Neural crest cell (in vitro differentiated cells): ENCODE results near the gene MPHOSPH10. TPM values are rescaled to one million over a fixed set of nuclear protein-coding genes. Genes with fewer than 3 reads are reported as not detected.
"Not testable (repeated sequence)": the region's sequence is repeated elsewhere in the genome, so short reads cannot be mapped to it uniquely, and the experiment has no call there.

Experiments used
- DNase-seq: peaks from one replicate; pipeline ENCODE4 v3.0.0; 2021; ENCODE audit warnings: low read depth, mixed read lengths, low spot score
- H3K27ac Mint-ChIP-seq: one replicate; pipeline ENCODE4 v1.8.0; 2021; ENCODE audit warnings: mild to moderate bottlenecking, mixed read lengths; ENCODE audit not compliant: unreplicated experiment
- H3K27me3 Mint-ChIP-seq: 2 replicates; pipeline ENCODE4 v1.8.0; 2021; ENCODE audit warnings: low read depth, mild to moderate bottlenecking, mixed read lengths
- H3K36me3 Mint-ChIP-seq: 2 replicates; pipeline ENCODE4 v1.8.0; 2021; ENCODE audit warnings: low read depth, mild to moderate bottlenecking, mixed read lengths
- H3K4me1 Mint-ChIP-seq: 2 replicates; pipeline ENCODE4 v1.8.0; 2021; ENCODE audit warnings: mixed read lengths
- H3K4me3 Mint-ChIP-seq: one replicate; pipeline ENCODE4 v1.8.0; 2021; ENCODE audit warnings: mild to moderate bottlenecking, mixed read lengths
- H3K9me3 Mint-ChIP-seq: 2 replicates; pipeline ENCODE4 v1.8.0; 2021; ENCODE audit warnings: mixed read lengths
- long read RNA-seq: library from polyadenylated mRNA; unstranded; transcript quantifications from one replicate; pipeline ENCODE4 v2.0.0, GENCODE V29; 2020
- total RNA-seq: library from RNA; stranded (reverse); gene quantifications from 2 replicates; pipeline ENCODE4 v1.2.1, GENCODE V29; 2021
- TF ChIP-seq, protein P1 (sequence below): fragments of 200-600 bp; sonication (generic); conservative IDR thresholded peaks from 2 replicates; pipeline ENCODE4 v1.5.0; 2021; ENCODE audit warnings: antibody characterized with exemption, mild to moderate bottlenecking

The MPHOSPH10 gene, protein sequence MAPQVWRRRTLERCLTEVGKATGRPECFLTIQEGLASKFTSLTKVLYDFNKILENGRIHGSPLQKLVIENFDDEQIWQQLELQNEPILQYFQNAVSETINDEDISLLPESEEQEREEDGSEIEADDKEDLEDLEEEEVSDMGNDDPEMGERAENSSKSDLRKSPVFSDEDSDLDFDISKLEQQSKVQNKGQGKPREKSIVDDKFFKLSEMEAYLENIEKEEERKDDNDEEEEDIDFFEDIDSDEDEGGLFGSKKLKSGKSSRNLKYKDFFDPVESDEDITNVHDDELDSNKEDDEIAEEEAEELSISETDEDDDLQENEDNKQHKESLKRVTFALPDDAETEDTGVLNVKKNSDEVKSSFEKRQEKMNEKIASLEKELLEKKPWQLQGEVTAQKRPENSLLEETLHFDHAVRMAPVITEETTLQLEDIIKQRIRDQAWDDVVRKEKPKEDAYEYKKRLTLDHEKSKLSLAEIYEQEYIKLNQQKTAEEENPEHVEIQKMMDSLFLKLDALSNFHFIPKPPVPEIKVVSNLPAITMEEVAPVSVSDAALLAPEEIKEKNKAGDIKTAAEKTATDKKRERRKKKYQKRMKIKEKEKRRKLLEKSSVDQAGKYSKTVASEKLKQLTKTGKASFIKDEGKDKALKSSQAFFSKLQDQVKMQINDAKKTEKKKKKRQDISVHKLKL
- 40.0 and 41.7 TPM in 2 replicates for total RNA-seq
- long read RNA-seq, transcript MPHOSPH10-205 (5 exons, 2,068 nt) = major isoform, 6 of 62 reads
- long read RNA-seq, transcript MPHOSPH10-201 (11 exons, 2,484 nt) = major isoform, 6 of 62 reads
- long read RNA-seq, partial matches to known transcripts = 44 of 62 reads
- long read RNA-seq, other reads (novel, unspliced or antisense) = 6 of 62 reads

DNA sequence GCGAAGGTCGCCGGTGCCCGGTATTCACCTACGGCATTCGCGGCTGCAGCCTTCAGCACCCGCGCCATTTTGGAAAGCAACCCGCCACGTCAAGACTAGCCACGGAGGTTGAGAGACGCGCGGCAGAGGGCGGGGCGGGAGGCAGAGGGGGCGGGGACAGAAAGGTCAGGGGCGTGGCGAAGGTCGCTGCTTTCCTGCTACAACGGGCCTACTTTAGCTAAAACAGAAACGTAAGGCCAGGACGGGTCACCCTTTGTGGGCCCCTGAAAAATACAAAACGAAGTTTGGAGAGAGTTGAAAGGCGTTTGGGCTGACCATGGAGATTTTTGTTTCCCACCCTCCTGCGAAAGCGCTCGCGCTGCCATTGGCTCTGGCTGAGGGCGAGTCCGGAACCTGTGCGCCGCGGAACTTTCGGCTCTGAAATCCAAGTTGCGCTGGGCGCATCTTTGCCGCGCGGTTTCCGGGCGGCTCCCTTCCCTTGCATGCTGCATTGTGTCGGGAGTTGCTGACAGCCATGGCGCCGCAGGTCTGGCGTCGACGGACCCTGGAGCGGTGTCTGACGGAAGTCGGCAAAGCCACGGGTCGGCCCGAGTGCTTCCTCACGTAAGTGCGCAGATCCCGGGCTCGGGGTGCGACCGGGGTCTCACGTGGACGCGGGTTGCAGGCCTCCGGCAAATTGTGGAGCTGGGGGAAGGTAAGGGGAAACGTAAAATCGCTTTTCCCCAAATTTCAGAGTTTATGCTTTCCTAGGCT lies at the start of gene MPHOSPH10, which contains the start of gene MCEE:
Gene MPHOSPH10 (plus strand): TSS at position 483 of the 753 bp plus-strand sequence. CDS start 32 bp downstream, at position 515.
Gene MCEE (minus strand): TSS at position 78 of the 753 bp plus-strand sequence. CDS start 10 bp downstream, at position 68.
- H3K9me3 Mint-ChIP-seq = no peaks in the 10 kb centered on the region
- TF ChIP-seq, protein P1, sequence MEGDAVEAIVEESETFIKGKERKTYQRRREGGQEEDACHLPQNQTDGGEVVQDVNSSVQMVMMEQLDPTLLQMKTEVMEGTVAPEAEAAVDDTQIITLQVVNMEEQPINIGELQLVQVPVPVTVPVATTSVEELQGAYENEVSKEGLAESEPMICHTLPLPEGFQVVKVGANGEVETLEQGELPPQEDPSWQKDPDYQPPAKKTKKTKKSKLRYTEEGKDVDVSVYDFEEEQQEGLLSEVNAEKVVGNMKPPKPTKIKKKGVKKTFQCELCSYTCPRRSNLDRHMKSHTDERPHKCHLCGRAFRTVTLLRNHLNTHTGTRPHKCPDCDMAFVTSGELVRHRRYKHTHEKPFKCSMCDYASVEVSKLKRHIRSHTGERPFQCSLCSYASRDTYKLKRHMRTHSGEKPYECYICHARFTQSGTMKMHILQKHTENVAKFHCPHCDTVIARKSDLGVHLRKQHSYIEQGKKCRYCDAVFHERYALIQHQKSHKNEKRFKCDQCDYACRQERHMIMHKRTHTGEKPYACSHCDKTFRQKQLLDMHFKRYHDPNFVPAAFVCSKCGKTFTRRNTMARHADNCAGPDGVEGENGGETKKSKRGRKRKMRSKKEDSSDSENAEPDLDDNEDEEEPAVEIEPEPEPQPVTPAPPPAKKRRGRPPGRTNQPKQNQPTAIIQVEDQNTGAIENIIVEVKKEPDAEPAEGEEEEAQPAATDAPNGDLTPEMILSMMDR = no peak
- peaks cover 15% of the 10 kb centered on the region for H3K4me1 Mint-ChIP-seq
- no peak within 1 kb of the TSS for H3K4me3 Mint-ChIP-seq
- H3K27ac Mint-ChIP-seq = peak within 1 kb of the TSS; percentile 96
- no peaks in the 10 kb centered on the region for H3K27me3 Mint-ChIP-seq
- DNase-seq = peak; percentile 83
- no peaks in the 10 kb centered on the region for H3K36me3 Mint-ChIP-seq

DNA sequence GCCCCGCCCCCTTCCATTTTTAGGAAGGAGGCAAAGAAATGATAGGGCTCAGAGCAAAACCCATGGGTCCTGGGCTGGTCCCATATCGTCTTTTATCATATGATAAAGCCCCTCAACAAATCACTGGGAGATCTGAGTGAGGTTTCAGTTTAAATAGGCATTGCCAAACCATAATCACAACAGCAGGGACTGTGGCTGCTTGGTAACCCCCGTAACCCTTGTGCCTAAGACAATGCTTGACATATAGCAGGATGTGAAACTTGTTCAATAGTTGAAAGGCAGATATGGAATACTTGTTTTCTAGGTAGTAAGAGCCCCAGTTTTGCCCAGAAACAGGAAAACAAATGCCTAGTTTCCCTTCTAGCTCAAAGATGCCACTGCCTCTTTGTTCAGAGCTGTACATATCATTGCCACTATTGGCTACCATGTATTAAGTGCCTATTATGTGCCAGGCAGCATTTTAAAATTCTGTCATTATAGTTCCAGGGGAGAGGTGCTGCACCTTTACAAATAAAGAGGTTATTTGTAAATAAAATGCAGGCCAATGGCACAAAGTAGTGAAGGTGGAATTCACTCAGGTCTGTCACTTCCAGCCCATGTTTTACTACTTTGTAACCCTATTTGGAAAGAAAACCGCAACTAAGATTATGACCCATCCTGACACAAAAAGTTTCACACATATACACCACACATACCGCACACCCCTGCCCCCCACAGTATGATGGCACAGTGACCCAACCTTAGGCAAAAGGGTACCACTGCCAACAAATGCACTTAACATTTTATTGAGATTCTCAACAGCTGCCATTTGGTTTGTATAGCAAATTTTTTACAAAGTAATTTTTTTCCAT lies 47.8 kb upstream of the MPHOSPH10 start:
- TF ChIP-seq, protein P1 = no peak
- H3K27me3 Mint-ChIP-seq = peaks cover 34% of the 10 kb centered on the region
- H3K36me3 Mint-ChIP-seq = peaks cover 4% of the 10 kb centered on the region
- DNase-seq = no peak
- no peak overlapping the region for H3K4me3 Mint-ChIP-seq
- no peak overlapping the region for H3K27ac Mint-ChIP-seq
- no peaks in the 10 kb centered on the region for H3K9me3 Mint-ChIP-seq
- H3K4me1 Mint-ChIP-seq = peaks cover 3% of the 10 kb centered on the region

DNA sequence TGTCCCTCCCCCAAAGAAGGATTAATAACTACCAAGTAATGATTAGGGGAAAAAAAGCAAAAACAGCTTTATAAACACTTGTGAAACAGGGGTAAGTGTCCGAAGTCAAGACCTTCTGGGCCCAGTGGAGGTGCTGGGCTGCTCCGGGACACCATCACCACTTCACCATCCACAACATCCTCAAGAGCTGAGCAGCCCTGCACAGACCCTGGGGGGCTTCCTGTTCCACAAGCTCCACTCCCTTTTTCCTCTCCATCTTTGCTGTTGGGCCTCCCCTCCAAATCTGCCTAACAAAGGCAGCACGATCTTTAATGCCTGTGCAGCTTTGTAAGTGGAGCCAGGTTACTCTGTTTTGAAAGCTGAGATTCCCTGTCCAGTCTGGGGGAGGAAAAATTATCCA lies 47.1 kb upstream of the MPHOSPH10 start:
- not testable (repeated sequence) for H3K4me1 Mint-ChIP-seq, H3K36me3 Mint-ChIP-seq, H3K27ac Mint-ChIP-seq

DNA sequence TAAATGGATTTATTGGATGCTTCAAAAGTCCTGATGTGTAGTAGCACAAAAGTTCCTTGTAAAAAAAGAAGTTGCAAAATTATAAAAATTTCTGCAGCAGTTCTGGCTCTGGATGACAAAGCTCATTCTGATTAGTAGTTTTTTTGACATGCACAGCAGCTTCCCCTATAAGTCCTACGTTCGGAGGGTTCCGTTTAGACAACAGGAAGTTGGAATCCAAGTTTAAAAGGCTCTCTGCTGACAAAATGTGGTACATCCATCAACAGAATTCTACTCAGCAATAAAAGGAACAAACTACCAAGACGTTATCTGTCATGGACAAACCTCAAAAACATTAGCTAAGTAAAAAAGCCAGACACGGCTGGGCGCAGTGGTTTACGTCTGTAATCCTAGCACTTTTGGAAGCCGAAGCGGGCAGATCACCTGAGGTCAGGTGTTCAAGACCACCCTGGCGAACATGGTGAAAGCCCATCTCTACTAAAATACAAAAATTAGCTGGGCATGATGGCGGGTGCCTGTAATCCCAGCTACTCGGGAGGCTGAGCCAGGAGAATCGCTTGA lies 46.6 kb upstream of the MPHOSPH10 start:
- peaks cover 45% of the 10 kb centered on the region for H3K27me3 Mint-ChIP-seq
- H3K4me1 Mint-ChIP-seq, H3K36me3 Mint-ChIP-seq, H3K27ac Mint-ChIP-seq, DNase-seq, H3K9me3 Mint-ChIP-seq, H3K4me3 Mint-ChIP-seq: not testable (repeated sequence)

More for the DNA sequence above, 47.1 kb upstream of the MPHOSPH10 start:
- not testable (repeated sequence) for H3K9me3 Mint-ChIP-seq, H3K4me3 Mint-ChIP-seq, DNase-seq
- H3K27me3 Mint-ChIP-seq = peaks cover 41% of the 10 kb centered on the region

DNA sequence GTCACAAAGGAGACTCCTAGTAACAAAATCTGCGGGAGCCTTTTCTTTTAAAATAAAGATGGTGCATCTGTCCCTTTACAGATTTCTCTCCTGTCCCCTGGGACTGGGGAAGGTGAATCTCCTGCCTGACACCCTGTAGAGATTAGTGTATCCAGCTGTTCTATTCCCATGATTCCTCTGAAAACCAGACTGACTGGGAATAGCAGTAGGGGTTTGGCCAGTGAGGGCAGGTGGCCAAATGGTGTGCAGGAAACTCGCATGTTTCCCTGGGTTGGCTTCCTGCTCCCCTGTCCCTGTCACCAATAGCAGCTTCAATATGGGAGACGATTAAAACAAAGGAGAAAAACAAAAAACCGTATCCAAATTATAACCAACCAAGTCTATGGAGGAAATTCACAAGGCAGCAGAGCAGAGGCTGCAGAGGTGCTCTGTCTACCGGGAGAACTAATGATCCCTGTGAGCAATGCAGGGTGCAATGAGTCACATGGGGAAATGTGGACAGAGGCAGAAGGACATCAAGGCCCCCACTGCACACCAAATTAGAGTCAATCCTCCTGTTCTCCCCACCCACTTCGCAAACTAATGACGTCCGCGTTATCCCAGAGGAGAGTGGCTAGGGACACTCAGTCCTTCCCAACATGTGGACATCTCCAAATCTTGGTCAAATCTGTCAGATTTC lies 45.0 kb upstream of the MPHOSPH10 start:
- not testable (repeated sequence) for H3K36me3 Mint-ChIP-seq, H3K27ac Mint-ChIP-seq, H3K4me1 Mint-ChIP-seq, H3K4me3 Mint-ChIP-seq, DNase-seq, H3K9me3 Mint-ChIP-seq
- H3K27me3 Mint-ChIP-seq = peaks cover 62% of the 10 kb centered on the region

DNA sequence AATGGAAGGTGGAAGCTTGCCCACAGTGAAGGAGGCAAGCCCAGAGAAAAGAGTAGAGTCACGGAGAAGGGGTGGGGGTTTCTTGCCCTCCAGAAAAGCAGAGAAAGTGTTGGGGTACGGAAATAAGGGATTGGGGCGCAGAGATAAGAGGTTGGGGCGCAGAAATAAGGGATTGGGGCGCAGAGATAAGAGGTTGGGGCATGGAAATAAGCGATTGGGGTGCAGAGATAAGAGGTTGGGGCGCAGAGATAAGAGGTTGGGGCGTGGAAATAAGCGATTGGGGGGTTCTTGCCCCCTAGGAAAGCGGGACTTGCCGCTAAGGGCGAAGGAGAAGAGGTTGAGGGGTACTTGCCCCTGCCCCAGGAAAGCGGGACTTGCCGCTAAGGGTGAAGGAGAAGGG lies 41.0 kb upstream of the MPHOSPH10 start:
- not testable (repeated sequence) for H3K4me1 Mint-ChIP-seq, H3K27ac Mint-ChIP-seq, DNase-seq, H3K4me3 Mint-ChIP-seq, H3K36me3 Mint-ChIP-seq, H3K9me3 Mint-ChIP-seq
- H3K27me3 Mint-ChIP-seq = peaks cover 57% of the 10 kb centered on the region

DNA sequence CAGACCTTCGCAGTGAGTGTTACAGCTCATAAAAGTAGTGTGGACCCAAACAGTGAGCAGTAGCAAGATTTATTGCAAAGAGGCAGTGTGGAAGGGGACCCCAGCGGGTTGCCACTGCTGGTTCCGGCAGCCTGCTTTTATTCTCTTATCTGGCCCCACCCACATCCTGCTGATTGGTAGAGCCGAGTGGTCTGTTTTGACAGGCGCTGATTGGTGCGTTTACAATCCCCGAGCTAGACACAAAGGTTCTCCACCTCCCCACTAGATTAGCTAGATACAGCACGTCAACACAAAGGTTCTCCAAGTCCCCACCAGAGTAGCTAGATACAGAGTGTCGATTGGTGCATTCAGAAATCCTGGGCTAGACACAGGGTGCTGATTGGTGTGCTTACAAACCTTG lies 38.6 kb upstream of the MPHOSPH10 start:
- peaks cover 38% of the 10 kb centered on the region for H3K27me3 Mint-ChIP-seq

DNA sequence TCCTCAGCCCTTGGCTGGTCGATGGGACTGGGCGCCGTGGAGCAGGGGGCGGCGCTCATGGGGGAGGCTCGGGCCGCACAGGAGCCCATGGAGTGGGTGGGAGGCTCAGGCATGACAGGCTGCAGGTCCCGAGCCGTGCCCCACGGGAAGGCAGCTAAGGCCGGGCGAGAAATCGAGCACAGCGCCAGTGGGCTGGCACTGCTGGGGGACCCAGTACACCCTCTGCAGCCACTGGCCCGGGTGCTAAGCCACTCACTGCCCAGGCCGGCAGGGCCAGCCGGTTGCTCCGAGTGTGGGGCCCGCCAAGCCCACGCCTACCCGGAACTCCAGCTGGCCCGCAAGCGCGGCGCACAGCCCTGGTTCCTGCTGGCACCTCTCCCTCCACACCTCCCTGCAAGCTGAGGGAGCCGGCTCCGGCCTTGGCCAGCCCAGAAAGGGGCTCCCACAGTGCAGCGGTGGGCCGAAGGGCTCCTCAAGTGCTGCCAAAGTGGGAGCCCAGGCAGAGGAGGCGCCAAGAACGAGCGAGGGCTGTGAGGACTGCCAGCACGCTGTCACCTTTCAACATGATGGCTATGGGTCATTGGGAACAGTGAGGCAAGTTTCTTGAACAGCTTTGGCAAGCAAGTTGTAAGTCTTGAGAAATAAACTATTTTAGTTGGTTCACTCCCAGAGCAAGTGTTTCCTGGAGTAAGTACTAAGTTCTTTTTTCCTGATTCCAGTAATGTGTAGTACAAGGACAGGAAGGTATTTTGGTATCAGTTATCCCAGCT lies 37.8 kb upstream of the MPHOSPH10 start:
- not testable (repeated sequence) for DNase-seq, H3K27ac Mint-ChIP-seq
- peaks cover 30% of the 10 kb centered on the region for H3K27me3 Mint-ChIP-seq

More for the DNA sequence above, 38.6 kb upstream of the MPHOSPH10 start:
- H3K36me3 Mint-ChIP-seq, H3K4me3 Mint-ChIP-seq, DNase-seq, H3K4me1 Mint-ChIP-seq, H3K9me3 Mint-ChIP-seq, H3K27ac Mint-ChIP-seq: not testable (repeated sequence)

More for the DNA sequence above, 37.8 kb upstream of the MPHOSPH10 start:
- not testable (repeated sequence) for H3K4me3 Mint-ChIP-seq, H3K4me1 Mint-ChIP-seq, H3K36me3 Mint-ChIP-seq, H3K9me3 Mint-ChIP-seq
